Activated T-cell treated with anti-CD3 and anti-CD28 coated beads for 24 hours (primary cell): ENCODE results near the gene GTPBP10.
"Not testable (repeated sequence)": the region's sequence is repeated elsewhere in the genome, so short reads cannot be mapped to it uniquely, and the experiment has no call there.

Experiments
- DNase-seq: peaks from one replicate; pipeline ENCODE4 v3.0.0-alpha.2; 2020; ENCODE audit warnings: low read depth

GTPBP10 gene, protein sequence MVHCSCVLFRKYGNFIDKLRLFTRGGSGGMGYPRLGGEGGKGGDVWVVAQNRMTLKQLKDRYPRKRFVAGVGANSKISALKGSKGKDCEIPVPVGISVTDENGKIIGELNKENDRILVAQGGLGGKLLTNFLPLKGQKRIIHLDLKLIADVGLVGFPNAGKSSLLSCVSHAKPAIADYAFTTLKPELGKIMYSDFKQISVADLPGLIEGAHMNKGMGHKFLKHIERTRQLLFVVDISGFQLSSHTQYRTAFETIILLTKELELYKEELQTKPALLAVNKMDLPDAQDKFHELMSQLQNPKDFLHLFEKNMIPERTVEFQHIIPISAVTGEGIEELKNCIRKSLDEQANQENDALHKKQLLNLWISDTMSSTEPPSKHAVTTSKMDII

DNA sequence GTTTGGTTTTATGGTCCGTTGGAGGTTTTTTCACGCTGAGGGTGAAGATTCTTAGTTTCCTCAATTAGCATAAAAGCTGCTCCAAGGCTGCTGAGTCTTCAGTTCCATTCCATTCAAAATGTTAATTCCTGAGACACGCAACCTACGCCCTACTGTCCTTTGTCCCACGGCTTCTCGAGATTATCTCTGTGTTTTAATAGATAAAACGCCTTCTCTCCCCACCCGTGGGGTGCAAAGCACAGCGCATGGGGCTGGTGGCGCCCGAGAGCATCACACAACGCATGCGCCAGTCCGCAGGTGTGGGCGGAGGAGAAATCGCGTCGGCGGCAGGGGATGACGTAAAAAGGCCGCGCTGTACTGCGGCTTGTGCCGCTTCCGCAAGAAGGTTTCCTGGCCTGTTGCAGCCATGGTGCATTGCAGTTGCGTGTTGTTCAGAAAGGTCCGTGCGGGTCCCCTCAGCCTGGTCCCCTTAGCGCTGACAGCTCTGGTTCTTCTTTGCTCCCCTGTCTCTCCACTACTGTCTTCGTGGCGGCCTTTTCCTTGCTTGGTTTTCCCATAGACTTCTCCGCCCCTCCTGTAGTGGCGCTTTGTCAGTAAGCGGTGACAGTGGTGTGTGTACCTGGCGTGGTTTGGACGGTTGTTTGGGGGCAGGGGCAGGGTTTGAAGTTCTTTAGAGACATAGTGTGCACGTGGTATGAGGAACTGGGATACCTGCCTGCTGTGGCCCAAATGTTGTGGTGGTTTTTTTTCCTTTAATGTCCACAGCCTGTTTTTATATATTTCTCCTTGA lies at the start of gene GTPBP10:
Gene GTPBP10, plus strand, starts transcription at position 381 of the 790 bp plus-strand sequence. Its CDS starts 26 bp downstream, at position 407.
- peak; percentile 93 for DNase-seq

GRCh38 chr7:90298145-90299038 lies 48.1 kb upstream of the GTPBP10 start:
- DNase-seq: no peak

DNA sequence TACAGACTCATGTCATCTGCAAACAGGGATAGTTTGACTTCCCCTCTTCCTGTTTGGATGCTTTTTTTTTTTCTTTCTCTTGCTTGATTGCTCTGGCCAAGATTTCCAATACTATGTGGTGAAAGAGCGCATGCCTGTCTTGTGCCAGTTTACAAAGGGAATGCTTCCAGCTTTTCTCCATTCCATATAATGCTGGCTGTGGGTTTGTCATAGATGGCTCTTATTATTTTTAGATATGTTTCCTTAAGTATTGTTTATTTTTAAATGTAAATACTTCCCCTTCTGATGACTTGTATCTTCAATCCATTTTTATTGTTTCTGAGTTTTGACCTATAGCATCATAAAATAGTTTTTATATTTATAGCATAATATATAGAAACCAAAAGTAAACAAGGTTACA lies 43.3 kb upstream of the GTPBP10 start:
- no peak for DNase-seq

DNA sequence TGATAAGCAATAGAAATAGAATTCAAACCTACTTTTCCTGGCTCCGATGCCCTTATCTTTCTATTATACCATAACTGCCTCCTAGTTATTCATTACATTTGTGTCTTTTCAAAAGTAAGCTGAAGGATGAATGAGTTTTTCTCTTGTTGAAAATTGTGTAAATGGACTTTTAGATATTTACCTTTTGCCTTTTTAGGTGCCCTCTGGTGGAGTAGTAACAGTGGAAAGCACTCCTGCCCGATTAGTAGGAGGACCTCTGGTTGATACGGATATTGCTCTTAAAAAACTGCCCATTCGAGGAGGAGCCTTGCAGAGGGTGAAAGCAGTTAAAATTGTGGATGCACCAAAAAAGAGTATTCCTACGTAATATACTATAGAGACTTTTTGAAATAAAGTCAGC lies 36.6 kb upstream of the GTPBP10 start:
- DNase-seq: no peak

DNA sequence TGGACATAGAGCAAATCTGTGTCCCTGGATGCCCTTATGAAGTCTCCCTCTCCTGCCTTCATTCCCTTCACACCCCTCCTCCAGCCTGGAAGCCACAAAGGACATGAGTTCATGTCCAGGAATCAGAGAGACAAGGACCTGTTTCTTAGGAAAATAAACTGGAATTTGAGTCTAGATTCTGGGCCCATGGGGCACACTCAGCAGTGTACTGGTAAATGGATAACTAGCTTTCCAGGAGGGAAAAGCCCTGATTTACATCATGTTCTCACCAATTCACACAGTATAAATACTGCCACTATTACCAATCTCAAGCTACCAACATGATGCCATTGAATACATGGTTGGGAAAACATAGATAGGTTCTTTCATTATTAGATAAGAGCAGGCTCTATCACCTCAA lies 35.3 kb upstream of the GTPBP10 start:
- no peak for DNase-seq

- DNase-seq: no peak
These were observed 33.8 kb upstream of the GTPBP10 start for GRCh38 chr7:90312745-90313144.

- no peak for DNase-seq
These were observed 32.6 kb upstream of the GTPBP10 start for GRCh38 chr7:90313907-90314306.

- DNase-seq: no peak
These were observed 26.5 kb upstream of the GTPBP10 start for GRCh38 chr7:90320014-90320413.

- DNase-seq: no peak
These were observed 26.1 kb upstream of the GTPBP10 start for GRCh38 chr7:90320418-90320800.

GRCh38 chr7:90320801-90321494 lies 25.6 kb upstream of the GTPBP10 start, which contains the start of gene FAM237B:
TSS of gene FAM237B (minus strand) at chr7:90321304. CDS start at chr7:90319748, 1,556 bp downstream.
- no peak for DNase-seq

DNA sequence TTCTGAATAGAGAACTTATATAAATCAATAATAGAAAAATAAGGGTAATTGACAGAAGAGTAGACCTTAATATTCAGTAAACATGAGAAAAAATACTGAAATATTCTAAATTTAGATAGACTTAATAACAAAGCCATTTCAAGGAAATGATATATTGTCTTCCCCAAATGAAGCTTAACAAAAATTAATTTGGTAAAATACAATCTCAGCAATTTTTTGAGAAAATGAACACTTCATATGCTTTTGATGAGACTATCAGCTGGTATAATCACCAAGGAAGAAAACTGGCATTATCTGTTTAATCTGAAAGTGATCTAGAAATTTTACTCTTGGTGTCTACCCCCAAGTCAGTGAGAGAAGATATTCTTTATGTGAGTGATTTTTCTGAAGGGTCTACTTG lies 23.7 kb upstream of the GTPBP10 start:
- DNase-seq: no peak

DNA sequence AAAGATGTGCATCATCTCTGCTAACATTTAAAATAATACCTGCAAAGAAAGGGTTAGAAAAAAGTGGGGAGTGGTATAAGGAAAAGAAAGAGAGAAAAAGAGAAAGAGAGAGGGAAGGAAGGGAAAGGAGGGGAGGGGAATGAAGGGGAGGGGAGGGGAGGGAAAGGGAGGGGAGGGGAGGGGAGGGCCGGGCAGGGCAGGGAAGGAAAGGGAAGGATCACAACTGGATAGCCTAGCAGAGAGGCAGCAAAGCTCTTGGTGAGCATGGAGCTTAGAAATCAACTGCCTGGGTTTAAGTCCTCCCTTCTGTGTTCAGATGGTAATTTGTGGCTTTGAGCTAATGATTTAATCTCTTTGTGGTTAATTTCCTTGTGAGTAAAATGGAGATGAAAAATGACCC lies 20.0 kb upstream of the GTPBP10 start:
- DNase-seq: no peak

DNA sequence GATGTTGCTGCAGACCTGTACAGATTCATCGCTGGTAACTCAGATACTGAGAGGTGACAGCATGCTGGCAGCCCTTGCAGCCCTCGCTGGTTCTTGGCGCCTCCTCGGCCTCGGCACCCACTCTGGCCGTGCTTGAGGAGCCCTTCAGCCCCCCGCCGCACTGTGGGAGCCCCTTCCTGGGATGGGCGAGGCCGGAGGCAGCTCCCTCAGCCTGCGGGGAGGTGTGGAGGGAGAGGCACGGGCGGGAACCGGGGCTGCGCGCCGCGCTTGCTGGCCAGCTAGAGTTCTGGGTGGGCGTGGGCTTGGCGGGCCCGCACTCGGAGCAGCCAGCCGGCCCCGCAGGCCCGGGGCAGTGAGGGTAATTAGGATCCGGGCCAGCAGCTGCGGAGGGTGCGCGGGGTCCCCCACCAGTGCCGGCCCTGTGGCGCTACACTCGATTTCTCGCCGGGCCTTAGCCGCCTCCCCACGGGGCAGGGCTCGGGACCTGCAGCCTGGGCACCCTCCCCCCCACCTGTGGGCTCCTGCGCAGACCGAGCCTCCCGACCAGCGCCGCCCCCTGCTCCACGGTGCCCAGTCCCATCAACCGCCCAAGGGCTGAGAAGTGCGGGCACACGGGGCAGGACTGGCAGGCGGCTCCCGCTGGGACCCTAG lies 12.2 kb upstream of the GTPBP10 start:
- DNase-seq: no peak

DNA sequence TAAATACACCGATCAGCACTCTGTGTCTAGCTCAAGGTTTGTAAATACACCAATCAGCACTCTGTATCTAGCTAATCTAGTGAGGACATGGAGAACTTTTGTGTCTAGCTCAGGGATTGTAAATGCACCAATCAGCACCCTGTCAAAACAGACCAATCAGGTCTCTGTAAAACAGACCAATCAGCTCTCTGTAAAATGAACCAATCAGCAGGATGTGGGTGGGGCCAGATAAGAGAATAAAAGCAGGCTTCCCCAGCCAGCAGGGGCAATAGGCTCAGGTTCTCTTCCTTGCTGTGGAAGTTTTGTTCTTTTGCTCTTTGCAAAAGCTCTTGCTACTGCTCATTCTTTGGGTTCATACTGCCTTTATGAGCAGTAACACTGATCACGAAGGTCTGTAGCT lies 11.6 kb upstream of the GTPBP10 start:
- DNase-seq: not testable (repeated sequence)

- no peak for DNase-seq
These were observed 9.4 kb upstream of the GTPBP10 start for GRCh38 chr7:90337106-90337505.

DNA sequence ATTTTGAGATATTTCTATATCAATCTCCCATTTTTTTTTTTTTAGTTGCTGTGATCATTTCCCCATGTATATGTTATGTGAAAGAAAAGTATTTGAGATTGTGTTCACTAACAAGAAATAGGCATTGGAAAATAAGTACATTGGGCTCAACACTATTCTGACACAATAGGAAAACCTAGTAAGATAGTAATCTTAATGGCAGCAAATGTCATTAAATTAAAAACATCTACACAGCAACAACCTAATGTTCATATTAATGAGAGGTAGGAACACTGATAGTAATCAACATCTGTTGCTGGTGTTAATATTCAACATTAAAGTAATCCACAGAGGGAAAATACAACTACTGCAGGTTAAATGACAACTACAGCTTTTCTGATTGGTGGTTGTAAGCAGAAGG lies 1.5 kb upstream of the GTPBP10 start:
- DNase-seq: no peak

GRCh38 chr7:90345595-90346335 lies 751 bp upstream of the GTPBP10 start:
- peak; percentile 5 for DNase-seq

- no peak for DNase-seq
These were observed 1.2 kb downstream of the GTPBP10 start for GRCh38 chr7:90347759-90348158.

- no peak for DNase-seq
These were observed 2.8 kb downstream of the GTPBP10 start for GRCh38 chr7:90349305-90349704.

- DNase-seq: not testable (repeated sequence)
These were observed 3.5 kb downstream of the GTPBP10 start for GRCh38 chr7:90350032-90350431.
